ENCODE measurements around the gene DNASE1L3.
"Not testable (repeated sequence)": the region's sequence is repeated elsewhere in the genome, so short reads cannot be mapped to it uniquely, and the experiment has no call there.

The DNASE1L3 gene

DNA sequence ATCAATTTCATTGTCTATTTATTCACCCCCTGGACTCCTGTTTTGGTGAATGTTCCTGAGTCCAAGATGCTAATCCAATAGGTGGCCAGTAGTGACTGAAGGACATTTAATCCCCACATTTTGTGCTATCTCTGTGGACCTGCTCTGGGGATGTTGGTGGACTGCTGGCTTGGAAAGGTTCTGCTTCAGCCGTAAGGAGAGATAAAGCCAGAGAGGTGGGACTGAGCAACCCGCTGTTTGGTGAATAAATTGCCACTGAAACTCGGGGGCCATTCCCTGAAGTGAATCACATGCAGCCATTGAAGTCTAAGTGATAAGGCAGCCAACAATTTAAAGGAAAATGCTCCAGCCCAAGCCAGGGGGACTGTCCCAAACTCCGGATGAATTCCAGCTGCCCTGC, 25.2 kb upstream of the DNASE1L3 start:
- no peak for DNase-seq

DNA sequence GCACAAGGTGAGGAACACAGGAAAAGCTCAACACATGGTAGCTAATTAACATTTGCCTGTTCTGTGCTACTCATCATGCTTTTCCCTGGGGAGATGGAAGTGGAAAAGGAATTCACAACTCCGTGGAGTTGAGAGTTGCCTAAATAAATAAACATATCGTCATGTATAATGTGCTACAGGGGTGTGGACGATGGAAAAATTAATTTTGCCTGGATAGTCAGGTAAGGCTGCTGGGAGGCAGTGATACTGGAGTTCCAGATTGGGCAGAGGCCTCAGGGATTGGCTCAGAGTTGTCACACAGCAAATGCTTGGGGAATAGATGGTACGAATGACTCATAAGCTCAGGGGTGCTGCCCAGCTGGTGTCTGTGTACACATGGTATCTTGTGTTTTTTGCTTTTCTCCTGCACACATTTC, 23.8 kb upstream of the DNASE1L3 start:
- DNase-seq = no peak

DNA sequence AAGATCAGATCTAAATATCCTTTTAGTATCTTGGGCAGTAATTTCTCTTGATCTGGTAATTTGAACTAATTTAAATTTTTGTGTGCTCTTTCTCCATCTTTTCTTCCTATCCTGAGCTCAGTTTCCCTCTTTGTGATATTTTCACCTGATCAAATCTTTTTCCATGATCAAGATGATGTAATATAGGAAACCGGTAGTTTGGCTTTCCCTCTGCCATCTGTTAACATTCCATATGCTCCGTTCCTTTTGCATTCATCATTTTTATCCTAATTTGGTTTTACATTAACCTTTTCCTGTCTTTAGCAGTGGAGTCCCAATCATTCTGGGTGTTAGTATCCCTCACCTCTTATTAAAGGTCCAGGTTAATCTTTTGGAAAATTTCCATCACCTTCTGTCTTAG, 20.9 kb upstream of the DNASE1L3 start:
- no peak for DNase-seq

DNA sequence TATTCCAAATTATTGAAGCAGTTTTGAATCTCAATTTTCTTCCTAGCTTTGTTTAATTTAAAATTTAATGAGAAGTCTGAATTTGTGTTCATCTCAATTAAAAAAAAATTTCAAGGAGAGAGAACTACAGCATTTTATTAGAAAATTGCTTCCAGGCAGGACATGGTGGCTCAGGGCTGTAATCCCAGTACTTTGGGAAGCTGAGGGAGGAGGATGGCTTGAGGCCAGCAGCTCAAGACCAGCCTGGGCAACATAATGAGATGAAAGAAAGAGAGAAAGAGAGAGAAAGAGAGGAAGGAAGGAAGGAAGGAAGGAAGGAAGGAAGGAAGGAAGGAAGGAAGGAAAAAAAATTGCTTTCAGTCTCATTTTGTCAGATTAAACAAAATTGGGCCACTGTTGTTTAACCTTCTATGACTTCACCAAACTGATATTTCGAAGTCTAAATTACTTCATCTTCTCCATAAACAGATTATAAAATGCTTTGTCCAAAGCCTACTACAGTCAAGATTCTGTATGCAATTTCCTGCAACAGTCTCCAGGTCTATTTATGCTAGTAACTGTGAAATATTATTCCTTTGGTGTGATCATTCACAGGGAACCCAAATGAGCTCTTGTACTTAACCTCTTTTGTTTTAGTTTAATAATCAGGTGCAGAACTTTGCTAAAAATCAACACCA, 20.2 kb upstream of the DNASE1L3 start:
- DNase-seq = no peak

DNA sequence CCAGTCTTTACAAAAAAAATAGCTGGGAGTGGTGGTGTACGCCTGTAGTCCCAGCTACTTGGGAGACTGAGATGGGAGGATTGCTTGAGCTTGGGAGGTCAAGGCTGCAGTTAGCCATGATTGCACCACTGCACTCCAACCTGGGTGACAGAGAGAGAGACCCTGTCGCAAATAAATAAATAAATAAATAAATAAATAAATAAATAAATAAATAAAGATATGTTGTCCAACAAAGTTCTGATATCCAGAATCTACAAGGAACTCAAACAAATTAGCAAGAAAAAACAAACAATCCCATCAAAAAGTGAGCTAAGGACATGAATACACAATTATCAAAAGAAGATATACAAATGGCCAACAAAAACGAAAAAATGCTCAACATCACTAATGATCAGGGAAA, 17.2 kb upstream of the DNASE1L3 start:
- DNase-seq = not testable (repeated sequence)

DNA sequence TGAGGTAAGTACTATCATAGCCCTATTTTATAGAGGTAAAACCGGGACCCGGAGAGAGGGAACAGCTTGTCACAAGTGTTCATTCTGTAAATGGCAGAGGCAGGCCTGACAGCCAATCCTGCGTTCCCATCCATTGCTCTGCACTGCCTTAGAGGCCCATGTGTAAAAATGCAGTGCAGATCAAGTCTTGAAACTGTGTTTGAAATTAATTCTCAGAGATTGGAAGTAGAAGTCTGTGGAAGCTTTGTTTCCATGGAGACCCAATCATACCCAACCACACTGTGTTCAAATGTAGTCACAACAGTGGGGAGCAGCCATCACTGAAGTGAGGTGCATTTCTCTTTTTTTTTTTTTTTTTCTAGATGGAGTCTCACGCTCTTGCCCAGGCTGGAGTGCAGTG, 13.1 kb upstream of the DNASE1L3 start:
- DNase-seq = no peak

DNA sequence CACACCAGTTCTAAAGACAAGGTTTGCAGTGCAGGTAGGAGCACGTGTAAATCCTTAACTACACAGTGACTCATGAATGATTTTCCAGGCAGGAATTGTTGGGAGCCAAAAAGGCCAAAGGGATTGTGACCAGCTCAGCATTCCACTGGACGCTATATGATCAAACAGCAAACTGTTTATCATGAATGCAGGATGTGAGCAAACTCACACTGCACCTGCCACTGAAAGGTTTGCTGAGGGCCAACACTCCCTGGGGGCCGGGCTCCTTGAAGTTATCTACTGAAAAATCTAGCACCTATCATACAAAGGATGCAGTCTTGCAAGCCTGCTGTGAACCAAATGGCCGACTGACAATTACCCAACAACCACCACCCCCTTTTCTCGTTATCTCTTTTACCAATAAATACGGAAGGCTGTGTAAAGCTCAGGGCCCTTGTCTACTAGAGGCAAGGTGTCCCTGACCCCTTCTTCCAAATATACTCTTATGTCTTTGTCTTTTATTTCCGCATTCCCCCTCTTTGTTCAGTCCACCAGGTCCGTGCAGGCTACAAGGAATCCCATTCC, 11.5 kb upstream of the DNASE1L3 start:
- DNase-seq = no peak

DNA sequence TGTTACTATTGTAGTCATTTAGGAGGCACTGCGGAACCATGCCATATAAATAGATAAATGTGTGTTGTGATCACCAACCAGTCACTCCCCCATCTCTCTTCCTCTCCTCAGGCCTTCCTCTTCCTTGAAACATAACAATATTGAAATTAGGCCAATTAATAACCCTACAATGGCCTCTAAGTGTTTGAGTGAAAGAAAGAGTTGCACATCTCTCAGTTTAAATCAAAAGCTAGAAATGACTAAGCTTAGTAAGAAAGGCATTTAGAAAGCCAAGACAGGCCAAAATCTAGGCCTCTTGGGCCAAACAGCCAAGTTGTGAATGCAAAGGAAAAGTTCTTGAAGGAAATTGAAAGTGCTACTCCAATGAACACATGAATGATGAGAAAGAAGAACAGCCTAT, 8.1 kb upstream of the DNASE1L3 start:
- no peak for DNase-seq

DNA sequence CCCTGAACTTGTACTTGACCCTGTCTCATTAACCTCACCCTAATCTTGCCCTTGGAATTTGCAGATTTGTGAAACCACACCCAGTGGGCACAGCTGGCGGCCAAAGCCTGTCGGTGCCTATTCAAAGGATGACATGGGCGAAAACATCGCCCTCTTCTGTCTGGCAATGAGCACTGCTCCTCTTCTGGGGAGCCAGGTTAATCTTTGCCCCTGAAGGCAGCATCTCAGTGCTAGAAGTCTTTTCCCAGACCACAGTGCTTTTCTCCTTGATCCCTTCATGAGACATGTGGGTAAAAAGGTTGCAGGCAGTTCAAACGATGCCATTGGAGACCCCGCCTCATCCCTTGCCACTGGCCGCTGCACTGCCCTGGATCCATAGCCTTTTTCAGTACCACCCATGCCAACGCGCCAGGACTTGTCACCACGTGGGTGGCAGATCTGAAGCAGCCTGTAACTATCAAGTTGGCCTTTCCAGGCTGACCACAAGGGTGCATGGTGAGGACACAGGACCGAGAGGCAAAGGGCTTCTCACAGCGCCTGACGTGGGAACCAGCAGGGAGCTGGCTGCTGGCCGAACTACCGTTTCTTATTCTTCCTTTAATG, 6.5 kb upstream of the DNASE1L3 start:
- DNase-seq = peak; percentile 3

DNA sequence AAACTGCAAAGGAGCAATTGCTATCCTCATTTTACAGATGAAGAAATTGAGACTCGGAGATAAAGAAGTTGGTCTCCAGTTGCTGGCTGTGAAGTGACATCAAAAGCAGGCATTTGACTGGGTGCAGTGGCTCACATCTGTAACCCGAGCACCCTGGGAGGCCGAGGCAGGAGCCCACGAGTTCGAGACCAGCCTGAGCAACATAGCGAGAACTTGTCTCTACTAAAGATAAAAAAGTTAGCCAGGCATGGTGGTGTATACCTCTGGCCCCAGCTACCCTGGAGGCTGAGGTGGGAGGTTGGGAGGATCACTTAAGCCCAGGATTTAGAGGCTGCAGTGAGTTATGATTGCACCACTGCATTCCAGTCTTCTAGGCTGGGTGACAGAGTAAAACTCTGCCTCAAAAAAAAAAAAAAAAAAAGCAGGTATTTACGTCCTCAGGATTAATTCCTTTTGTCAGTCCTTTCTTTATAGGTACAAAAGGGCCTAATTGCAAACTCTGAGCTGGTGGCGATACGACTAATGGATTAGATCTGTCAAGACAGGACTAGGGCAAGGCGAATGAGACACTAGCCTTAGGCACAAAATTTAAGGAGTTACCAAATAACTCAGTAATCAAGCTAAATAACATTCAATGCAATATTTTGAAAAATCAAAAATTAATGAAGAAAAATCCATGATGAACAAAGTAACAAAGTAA, 5.9 kb upstream of the DNASE1L3 start:
- no peak for DNase-seq

DNA sequence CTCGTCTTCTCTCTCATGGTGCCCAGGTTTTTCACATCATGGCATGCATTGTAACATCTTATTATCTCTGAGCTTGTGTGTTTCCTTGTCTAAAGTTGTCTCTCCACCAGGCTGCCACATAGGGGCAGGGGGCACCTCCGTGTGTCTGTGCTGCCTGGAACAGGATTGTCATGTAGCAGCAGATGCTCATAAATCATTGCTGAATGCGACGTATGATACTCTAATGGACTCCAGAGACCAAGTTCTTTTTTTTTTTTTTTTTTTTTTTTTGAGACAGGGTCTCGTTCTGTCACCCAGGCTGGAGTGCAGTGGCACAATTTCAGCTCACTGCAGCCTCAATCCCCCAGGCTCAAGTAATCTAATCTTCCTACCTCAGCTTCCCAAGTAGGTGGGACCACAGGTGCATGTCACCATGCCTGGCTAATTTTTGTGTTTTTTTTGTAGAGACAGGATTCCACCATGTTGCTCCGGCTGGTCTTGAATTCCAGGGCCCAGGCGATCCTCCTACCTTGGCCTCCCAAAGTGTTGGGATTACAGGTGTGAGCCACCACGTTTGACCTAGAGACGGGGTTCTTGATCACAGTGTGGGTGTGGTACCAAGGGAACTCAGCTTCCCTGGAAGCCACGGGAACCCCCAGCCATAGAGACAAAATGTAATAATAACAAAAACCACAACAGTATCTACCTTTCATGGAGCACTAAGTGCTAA, 4.7 kb upstream of the DNASE1L3 start:
- DNase-seq = no peak

DNA sequence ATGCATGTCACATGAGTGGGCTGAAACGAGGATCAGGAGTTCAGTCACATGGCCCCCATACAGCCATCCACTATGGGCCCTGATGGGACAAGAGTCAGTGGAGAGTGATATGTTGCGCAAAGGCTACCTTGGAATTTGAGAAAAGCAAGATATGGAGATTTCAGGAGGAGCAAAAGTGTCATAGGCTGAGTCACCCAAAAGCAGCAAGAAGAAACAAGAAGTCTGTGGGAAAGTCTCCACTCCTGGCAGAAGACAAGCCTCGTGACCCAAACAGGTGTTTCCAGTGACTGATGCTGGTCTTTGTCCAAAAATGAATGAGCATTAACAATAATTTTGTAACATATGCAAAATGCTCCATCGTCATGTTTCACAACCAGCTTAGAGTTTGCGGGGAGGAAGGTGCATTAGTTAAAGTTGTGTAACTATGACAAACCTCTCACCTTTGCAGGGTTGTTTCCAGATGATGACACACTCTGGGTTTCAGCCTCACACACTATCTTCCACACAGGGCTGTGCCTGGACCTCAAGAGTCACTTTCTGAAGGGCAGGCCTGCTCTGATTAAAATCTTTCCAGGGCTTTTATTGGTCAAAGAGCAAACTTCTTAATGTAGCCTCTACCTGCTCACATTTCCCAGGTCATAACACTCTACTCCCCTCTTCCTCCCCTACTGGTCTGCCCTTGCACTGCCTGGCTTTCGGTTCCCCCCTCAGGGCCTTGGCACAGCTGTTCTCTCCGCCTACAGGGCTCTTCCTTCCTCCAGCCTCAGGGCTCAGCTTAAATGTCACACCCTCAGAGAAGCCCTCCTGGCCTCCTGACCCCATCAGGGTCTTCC, 3.9 kb upstream of the DNASE1L3 start:
- no peak for DNase-seq

DNA sequence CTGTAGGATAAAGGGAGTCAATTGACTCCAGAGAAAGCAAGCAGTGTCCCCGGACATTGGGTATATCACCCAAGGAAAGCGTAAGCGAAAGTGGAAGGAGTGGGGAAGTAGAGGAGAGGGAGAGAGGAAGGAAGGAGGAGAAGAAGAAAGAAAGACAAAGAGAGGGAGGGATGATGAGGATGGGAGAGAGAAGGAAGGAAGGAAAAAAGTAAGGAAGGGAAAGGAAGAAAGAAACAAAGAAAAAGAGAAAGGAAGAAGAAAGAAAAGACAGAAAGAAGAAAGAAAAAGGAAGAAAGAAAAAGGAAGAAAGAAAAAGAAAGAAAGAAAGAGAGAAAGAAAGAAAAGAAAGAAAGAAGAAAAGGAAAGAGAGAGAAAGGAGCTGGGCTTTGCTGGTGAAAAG, 839 bp downstream of the DNASE1L3 start:
- DNase-seq = no peak

DNA sequence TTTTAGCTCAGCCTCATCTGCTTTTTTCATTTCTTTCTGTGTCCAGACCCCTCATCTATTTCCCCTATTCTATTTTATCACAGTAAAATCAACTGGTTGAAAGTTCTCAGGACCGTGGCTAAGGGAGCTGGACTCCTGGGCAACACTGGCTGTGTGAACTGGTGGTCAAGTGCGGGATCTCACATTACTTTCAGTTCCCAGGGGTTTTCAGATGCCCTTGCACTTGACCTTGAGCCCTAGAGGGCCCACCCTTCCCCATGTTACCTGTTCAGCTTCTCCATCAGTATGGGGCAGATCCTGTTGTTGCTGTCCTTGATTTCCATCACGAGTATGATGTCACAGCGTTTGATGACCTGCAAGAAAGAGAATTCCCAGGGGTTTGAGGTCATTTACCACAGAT, 2.8 kb downstream of the DNASE1L3 start:
- no peak for DNase-seq

DNA sequence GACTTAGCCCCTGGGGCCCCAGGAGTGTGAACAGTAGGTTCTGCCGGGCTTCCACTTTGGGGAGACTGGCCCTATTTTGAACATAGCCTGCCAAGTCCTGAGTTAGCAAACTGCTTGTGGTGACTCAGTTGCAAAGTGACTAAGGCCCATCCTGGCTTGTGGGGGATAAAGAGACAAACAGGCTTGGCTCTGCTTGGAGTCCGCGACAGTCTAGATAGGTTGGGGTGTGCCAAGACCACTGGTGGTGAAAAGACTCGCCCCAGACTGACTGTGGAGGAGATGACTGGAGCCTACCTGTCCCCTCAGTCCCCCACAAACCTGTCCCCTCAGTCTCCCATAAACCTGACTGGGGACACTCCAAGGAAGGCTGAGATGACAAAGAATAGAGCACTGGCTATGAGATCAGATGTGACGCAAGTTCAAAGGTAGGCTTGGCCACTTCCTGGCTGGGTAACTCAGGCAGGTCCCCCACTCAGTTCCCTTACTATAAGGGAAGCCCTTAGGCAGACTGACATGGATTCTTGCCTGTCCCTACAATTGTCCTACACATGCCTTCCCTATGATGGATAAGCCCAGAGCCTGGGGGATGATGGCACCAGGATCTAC, 4.3 kb downstream of the DNASE1L3 start:
- no peak for DNase-seq

DNA sequence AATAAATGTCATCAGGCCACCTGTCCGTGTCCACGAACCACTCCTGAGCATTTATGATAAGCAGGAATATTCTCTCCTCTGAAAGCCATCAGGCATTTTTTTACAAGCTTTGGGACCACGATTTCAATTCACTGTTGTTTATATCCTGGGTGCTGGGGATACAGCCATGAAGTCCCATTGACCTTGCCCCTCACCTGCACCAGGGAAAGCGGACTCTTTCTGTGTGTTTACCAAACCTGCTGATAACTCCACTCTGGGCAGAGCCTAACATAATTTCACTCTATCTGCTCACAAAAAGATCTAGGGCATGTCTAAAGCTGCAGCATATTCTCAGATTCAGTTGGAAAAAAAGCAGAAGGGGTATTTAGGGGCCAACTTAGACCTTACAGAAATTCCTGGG, 4.8 kb downstream of the DNASE1L3 start:
- no peak for DNase-seq

DNA sequence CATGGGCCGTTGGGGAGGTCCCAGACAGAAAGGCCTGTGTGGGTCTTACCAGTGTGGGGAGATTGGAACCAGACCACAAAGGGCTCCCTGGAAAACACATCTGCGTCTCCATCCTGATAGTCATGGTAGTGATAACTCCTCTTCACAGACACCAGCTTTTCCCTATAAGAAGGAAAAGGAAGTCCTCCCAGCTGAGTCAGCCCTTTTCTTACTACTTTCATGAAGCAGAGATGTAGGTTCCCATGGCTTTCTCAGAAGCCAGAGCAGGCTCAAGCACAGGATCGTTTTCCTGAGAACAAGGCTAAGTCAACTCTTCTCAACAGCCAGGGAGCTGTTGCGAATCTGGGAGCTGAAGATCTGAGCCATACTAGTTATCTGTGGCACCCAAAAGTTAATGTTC, 6.1 kb downstream of the DNASE1L3 start:
- DNase-seq = no peak

DNA sequence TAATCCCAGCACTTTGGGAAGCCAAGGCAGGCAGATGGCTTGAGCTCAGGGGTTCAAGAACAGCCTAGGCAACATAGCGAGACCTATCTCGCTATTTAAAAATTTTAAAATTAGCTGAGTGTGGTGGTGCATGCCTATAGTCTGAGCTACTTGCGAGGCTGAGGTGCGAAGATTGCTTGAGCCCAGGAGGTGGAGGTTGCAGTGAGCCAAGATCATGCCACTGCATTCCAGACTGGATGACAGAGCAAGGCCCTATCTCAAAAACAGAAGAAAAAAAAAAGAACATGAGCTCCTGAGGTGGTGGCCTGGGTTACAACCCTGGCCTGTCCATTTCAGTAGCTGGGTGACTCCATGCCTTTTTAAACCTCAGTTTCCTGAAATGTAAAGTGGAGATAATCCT, 7.2 kb downstream of the DNASE1L3 start:
- no peak for DNase-seq

DNA sequence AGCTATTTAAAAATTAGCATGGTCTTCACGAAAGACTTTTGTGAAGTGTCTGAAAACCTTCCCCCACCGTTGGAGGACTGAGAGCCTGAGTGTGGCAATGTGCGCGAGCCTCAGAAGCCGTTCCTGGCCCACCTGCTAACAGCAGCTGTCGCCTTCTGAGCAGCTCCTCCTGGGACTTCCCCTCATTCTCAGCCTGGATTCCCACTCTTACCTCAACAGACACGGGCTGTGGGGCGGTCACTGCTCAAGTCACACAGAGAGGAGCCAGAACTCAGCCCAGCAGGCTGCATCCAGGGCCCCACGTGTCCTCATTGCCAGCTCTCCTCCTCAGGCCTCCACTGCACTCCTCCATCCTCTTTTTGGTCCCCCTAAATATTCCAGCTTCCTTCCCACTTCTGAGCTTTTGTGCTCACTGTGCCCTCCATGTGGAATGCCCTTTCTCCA, 7.8 kb downstream of the DNASE1L3 start:
- DNase-seq = no peak

DNA sequence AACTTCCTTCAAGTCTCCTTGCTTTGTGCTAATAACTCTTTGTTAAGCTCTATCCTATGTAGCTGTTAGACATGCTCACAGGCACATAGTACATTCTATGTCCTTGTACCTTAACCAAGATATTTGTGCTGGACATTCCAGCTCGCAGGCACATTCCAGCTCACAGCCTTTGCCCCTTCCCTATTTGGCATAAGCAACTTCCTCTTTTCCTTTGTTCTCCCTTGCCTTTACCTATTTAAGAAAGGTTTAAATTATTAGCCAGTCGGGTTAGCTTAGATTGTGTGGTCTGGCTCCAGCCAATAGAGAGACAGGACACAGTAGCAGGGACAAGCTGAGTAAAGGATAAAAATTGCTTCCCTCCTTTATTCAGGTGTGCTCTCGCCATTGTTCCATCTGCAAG, 9.3 kb downstream of the DNASE1L3 start:
- DNase-seq = not testable (repeated sequence)

DNA sequence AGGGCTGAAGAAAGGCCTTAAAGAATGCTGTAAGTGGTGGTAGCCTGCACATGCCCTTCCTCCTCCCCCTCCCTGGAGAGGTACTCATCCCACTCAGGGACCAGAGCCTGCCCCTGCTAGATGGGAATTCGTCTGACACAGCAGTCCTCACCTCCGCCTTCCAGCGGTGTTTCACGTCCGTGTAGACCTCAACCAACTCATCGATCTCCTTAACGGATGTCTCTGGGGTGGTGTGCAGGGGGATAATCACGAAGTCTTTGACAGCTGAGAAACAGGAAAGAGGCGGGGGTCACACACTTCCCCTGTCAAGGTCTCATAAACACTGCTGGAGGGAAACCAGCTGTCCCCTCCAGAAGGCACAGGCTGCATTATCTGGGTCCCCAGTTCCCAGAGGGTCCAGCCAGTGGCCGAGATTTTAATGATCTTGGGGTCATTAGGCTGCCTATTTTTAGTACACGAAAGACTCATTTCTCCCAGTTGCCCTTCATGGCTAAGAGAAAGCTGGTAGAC, 9.9 kb downstream of the DNASE1L3 start:
- DNase-seq = no peak
